ENCODE results near the gene RND3. TPM values are rescaled to one million over a fixed set of nuclear protein-coding genes. Genes with fewer than 3 reads are reported as not detected.

The RND3 gene
- polyA plus RNA-seq, 1 experiment: 627 TPM

GRCh38 chr2:150425121-150425955, 62.1 kb downstream of the RND3 start:
- no peaks in the 10 kb centered on the region for H3K27me3 ChIP-seq (ENCODE audit: control insufficient read depth, insufficient read depth, low read length)
- no peaks in the 10 kb centered on the region for H3K9me3 ChIP-seq (ENCODE audit: control insufficient read depth, insufficient read depth, low read length)
- CTCF ChIA-PET: interaction anchor here (0.7 to 1.3 kb wide), 5 partner anchors 12 to 178 kb away, joined by 3 to 5 read pairs (median 4); no protein-coding TSS in a partner anchor
- DNase-seq (ENCODE audit: low read depth, low spot score): no peak
- H3K27ac ChIP-seq (ENCODE audit: low read depth, low read length): no peak overlapping the region
- POLR2A ChIA-PET: no interaction called here
- no peak overlapping the region for H3K4me3 ChIP-seq (ENCODE audit: low read depth, low read length)
- TF ChIP-seq, protein P1, sequence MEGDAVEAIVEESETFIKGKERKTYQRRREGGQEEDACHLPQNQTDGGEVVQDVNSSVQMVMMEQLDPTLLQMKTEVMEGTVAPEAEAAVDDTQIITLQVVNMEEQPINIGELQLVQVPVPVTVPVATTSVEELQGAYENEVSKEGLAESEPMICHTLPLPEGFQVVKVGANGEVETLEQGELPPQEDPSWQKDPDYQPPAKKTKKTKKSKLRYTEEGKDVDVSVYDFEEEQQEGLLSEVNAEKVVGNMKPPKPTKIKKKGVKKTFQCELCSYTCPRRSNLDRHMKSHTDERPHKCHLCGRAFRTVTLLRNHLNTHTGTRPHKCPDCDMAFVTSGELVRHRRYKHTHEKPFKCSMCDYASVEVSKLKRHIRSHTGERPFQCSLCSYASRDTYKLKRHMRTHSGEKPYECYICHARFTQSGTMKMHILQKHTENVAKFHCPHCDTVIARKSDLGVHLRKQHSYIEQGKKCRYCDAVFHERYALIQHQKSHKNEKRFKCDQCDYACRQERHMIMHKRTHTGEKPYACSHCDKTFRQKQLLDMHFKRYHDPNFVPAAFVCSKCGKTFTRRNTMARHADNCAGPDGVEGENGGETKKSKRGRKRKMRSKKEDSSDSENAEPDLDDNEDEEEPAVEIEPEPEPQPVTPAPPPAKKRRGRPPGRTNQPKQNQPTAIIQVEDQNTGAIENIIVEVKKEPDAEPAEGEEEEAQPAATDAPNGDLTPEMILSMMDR (IDR thresholded peaks at IDR 0.05; ENCODE audit: low read depth, low read length): peak; percentile 39

DNA sequence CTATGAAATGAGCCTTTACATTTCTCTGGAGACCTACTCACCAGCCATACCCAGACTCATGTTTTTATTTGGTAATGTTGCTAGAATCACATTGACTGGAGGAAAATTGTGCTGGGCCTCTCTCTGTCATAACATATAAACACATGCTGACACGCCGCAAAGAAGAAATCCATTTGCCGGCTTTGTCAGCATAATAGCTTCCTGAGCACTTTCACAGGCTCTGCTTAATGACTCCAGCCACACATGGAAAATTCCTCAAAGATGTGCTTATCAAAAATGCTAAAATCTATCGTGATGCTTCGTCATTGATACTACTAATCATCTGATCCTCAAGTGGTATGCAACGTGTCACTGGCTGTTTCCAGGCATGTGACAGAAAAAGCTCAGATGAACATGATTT, 63.1 kb downstream of the RND3 start:
- Histone ChIP-seq H3K27ac (ENCODE audit: low read depth, low read length) (no peak overlapping the region), H3K27me3 (ENCODE audit: control insufficient read depth, insufficient read depth, low read length) (no peaks in the 10 kb centered on the region), H3K4me3 (ENCODE audit: low read depth, low read length) (no peak overlapping the region), H3K9me3 (ENCODE audit: control insufficient read depth, insufficient read depth, low read length) (no peaks in the 10 kb centered on the region)
- ChIA-PET POLR2A (no interaction called here), CTCF (interaction anchor here (1.2 to 1.3 kb wide), 2 partner anchors 16 to 24 kb away, joined by 3 to 5 read pairs; no protein-coding TSS in a partner anchor)
- TF ChIP-seq, protein P1 (IDR thresholded peaks at IDR 0.05; ENCODE audit: low read depth, low read length): no peak
- no peak for DNase-seq (ENCODE audit: low read depth, low spot score)

- H3K4me3 ChIP-seq (ENCODE audit: low read depth, low read length): no peak overlapping the region
- H3K9me3 ChIP-seq (ENCODE audit: control insufficient read depth, insufficient read depth, low read length): no peaks in the 10 kb centered on the region
- TF ChIP-seq, protein P1 (IDR thresholded peaks at IDR 0.05; ENCODE audit: low read depth, low read length): no peak
- no peak overlapping the region for H3K27ac ChIP-seq (ENCODE audit: low read depth, low read length)
- ChIA-PET POLR2A (interaction anchor here (1.0 kb wide), 1 partner anchor 755 kb away, joined by 3 read pairs; no protein-coding TSS in a partner anchor), CTCF (no interaction called here)
- no peak for DNase-seq (ENCODE audit: low read depth, low spot score)
- no peaks in the 10 kb centered on the region for H3K27me3 ChIP-seq (ENCODE audit: control insufficient read depth, insufficient read depth, low read length)
These were observed 66.3 kb downstream of the RND3 start for GRCh38 chr2:150421126-150421651.

GRCh38 chr2:150418916-150419315, 68.6 kb downstream of the RND3 start:
- Histone ChIP-seq H3K27ac (ENCODE audit: low read depth, low read length) (no peak overlapping the region), H3K9me3 (ENCODE audit: control insufficient read depth, insufficient read depth, low read length) (no peaks in the 10 kb centered on the region), H3K27me3 (ENCODE audit: control insufficient read depth, insufficient read depth, low read length) (no peaks in the 10 kb centered on the region), H3K4me3 (ENCODE audit: low read depth, low read length) (no peak overlapping the region)
- DNase-seq (ENCODE audit: low read depth, low spot score): no peak
- TF ChIP-seq, protein P1 (IDR thresholded peaks at IDR 0.05; ENCODE audit: low read depth, low read length): no peak
- CTCF ChIA-PET: no interaction called here
- POLR2A ChIA-PET: no interaction called here
